Measurements from ENCODE around the gene THEMIS.
"Not testable (repeated sequence)": the region's sequence is repeated elsewhere in the genome, so short reads cannot be mapped to it uniquely, and the experiment has no call there.

THEMIS gene

GRCh38 chr6:127914240-127914639 lies 13.4 kb upstream of the THEMIS start:
- DNase-seq = no peak

DNA sequence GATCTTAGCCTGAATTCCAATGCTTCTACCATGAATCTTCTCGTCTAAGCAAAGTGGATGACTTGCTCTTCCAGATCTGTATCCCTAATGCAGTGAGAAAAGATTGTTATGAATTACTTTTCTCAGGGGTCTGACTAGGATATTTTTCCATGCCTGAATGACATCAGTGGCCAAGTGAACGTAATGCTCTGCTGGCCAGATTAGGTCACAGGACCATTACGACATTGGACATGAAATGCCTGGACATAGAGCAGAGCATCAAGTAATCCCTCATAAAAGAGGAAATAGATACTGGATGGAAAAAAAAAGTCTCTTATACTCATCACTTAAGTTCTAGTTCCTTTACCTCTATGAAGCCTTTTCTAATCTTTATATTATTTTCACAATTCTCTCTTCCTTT lies 12.1 kb upstream of the THEMIS start:
- DNase-seq = no peak

- DNase-seq = peak; percentile 26
Measured at GRCh38 chr6:127907960-127908640, 7.2 kb upstream of the THEMIS start.

DNA sequence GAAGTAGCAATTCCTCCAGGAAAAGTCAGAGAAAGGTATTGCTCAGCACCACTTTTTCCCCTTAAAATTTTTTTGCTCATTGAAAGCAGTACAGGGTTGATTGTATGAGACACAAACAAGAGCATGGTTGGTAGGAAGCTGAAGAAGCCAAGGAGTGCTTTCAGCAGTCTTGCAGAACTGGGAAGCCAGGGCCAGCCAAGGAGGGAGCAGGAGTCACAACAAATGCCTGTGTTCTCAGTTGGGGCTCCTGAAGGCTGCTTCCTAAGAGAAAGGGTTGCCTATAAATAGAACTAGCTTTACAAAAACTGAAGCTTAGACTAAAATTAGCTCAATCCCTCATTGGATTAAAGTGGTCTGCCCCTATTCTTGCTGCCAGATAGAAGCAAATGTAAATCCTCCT lies 3.3 kb upstream of the THEMIS start:
- DNase-seq = no peak

GRCh38 chr6:127902933-127903332 lies 2.1 kb upstream of the THEMIS start:
- DNase-seq = no peak

GRCh38 chr6:127897484-127897883 lies 3.4 kb downstream of the THEMIS start:
- no peak for DNase-seq

- no peak for DNase-seq
Measured at GRCh38 chr6:127894051-127894450, 6.8 kb downstream of the THEMIS start.

- DNase-seq = peak; percentile 47
Measured at GRCh38 chr6:127893541-127893940, 7.3 kb downstream of the THEMIS start.

DNA sequence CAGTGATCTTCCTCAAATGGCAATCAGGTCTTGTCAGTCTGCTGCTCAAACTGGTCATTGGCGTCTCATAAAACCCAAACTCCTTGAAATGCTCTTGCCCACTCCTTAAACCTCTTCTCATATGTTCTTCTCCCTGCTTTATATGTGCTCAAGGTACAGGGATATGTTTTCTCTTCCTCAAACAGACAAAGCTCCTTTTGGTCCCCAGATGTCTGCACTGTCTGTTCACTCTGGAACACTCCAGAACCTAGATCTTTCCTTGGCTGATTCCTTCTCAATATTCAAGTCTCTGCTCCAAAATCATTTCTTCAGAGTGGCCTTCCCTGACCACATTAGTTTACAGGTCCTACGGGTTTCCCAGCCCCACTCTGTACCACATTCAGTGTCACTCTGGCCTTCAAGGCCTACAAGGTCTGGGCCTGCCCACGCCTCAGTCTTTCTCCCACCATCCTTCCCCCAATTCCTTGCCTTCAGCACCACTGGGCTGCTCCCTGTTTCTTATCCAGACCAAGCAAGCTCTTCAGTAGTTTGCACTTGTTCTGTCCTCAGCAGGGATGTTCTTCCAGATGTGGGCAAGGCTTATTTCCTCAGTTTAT lies 9.0 kb downstream of the THEMIS start:
- no peak for DNase-seq

GRCh38 chr6:127886603-127887002 lies 14.3 kb downstream of the THEMIS start:
- DNase-seq = no peak

DNA sequence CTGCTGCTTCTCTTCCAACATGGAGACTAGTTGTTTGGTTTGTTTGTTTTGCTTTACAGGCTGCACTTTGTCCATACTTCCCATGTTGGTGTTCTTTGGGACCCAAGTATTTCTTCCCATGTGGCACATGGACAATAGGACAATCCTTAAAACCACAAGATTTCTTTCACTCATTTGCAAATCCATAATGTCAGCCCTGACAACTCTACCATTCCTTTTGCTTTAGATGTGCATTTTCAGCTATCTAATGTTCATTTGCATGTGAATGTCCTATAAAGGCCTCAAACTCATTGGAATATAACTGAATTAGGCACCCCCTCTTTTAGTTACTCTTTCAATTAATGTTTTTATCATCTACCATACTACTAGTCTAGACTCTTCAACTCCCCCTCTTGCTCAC lies 16.7 kb downstream of the THEMIS start:
- no peak for DNase-seq

DNA sequence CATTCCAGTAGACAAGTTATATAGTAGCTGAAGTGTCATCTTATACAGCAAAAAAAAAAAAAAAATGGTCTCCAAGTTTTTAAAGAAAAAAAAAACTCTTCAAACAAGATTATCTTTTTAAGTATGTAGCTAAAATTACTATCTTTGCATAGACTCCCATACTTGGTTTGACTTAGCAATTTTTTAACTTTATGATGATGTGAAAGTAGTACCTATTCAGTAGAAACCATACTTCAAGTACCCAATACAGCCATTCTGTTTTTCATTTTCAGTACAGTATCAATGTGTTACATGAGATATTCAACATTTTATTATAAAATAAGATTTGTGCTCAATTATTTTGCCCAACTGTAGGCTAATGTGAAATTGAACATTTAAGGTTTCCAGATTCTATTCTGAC lies 18.9 kb downstream of the THEMIS start:
- DNase-seq = not testable (repeated sequence)

GRCh38 chr6:127880429-127880828 lies 20.4 kb downstream of the THEMIS start:
- no peak for DNase-seq

DNA sequence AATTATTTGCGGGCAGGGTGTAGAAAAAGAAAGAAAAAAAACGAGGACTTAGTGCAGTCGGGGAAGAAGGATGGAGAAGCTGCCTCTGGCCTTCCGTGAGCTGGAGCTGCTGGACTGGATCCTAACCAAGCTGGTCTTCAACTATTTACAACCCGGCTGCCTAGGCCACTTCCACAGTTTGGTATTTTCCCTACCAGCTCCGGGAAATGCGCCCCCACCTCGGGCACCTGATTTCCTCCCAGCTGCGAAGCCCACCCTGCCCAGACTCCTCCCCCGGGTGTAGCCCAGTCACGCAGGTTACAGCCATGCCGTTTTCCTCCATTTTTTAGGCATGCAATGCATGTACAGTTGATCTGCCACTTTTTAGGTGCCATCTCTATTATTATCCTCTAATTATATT lies 21.2 kb downstream of the THEMIS start:
- DNase-seq = no peak

GRCh38 chr6:127878115-127878514 lies 22.7 kb downstream of the THEMIS start:
- no peak for DNase-seq

GRCh38 chr6:127877231-127877630 lies 23.6 kb downstream of the THEMIS start:
- no peak for DNase-seq

GRCh38 chr6:127869772-127870404 lies 31.0 kb downstream of the THEMIS start:
- no peak for DNase-seq

- no peak for DNase-seq
Measured at GRCh38 chr6:127869183-127869582, 31.7 kb downstream of the THEMIS start.

DNA sequence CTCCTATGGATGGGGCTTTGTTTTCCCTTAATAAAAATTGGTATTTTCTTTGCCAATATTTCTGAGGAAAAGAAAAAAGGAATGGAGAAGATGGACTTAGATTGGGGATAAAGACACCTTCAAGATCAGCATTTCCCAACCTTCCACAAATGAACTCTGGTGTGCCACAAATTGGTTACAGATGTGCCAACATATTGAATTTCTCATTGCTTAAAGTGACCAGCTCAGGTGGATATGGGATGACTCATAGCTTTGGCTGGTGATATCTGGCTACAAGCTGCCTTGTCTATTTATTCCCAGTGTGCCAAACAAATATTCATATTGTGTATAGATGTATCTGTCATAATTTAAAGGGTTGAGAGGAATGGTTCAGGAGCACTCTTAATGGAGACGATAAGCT lies 32.5 kb downstream of the THEMIS start:
- DNase-seq = no peak

DNA sequence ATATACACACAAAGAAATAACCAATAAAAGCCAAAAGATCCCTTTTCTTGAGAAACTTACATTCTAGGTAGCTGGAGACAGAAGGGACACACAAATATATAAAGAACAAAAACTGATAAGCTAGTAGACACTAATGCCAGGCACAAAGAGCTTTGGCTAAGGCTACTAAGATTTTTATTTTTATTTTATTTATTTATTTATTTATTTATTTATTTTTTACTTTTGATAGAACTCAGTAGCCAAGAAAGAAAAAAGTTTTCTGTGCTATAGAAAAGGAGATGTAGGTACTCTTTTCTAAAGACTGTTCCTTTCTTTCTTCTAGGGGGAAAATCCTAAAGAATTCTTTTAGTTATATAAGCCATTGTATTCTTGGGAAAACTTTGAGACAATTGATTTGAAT lies 34.1 kb downstream of the THEMIS start:
- DNase-seq = no peak

- DNase-seq = no peak
Measured at GRCh38 chr6:127865108-127865507, 35.8 kb downstream of the THEMIS start.

DNA sequence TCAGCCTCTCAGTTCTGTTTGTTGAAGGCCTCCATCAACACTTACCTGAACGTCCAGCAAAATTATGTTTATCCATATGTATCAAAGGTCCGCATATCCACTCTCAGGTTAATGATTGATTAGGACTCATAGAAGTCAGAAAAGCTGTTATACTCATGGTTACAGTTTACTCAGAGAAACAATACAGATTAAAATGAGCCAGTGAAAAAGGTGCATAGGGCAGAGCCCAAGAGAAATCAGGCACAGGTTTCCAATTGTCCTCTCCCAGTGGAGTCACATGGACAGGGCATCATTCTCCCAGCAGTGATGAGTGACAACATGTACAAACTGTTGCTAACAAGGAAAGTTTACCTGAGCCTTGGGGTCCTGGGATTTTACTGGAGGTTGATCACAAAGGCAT lies 36.2 kb downstream of the THEMIS start:
- no peak for DNase-seq

- no peak for DNase-seq
Measured at GRCh38 chr6:127860723-127861122, 40.1 kb downstream of the THEMIS start.

GRCh38 chr6:127859956-127860355 lies 40.9 kb downstream of the THEMIS start:
- DNase-seq = no peak
